Activated CD8-positive, alpha-beta memory T cell treated with anti-CD3 and anti-CD28 coated beads for 4 hours (primary cell): ENCODE data around the gene ALK.

Experiments used
- DNase-seq, 2 donors: peaks; one replicate each; pipeline ENCODE4 v3.0.0-alpha.2; 2020; ENCODE audit warnings: low read depth in 2 of 2

ALK gene

DNA sequence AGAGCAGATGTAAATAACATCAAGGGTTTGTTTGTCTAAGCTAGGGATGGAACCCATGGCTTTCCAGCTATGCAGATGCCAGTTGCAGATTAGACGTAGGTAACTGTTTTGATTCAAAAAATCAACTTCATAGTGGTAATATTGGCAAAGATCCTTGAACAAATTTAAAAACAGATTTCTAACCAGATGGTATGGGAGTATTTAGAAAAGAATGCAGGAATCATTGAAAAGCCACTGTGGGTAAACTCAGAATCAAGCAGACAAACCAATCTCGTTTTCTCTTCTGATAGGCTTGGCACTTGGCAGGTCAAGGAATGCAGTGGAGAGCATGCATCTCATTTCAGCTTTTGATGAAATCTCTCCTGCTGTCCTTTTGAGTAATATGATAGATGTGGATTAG is 428.7 kb downstream of the ALK start:
- DNase-seq: no peak

GRCh38 chr2:29490045-29490444 is 431.3 kb downstream of the ALK start:
- DNase-seq: no peak

DNA sequence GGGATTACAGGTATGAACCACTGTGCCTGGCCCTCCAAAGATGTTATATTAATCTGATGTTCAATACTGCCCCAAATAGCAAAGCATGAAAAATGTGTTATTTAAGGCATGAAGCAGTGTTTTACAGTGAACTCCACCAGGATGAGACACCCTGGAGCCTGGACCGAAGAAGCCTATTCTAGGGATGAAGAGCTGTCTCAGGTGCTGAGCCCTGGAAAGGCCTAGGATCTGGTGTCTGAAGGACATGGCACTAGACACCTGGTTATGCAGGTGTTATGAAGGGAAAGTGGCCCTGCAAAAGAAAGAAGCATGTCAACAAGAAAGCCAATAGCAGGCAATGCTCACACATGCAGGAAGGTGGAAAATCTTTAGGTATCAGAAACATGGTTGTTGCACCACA is 431.8 kb downstream of the ALK start:
- DNase-seq: no peak

GRCh38 chr2:29487967-29488555 is 433.3 kb downstream of the ALK start:
- no peak for DNase-seq

- DNase-seq: no peak
These were observed 435.8 kb downstream of the ALK start for GRCh38 chr2:29485631-29486030.

DNA sequence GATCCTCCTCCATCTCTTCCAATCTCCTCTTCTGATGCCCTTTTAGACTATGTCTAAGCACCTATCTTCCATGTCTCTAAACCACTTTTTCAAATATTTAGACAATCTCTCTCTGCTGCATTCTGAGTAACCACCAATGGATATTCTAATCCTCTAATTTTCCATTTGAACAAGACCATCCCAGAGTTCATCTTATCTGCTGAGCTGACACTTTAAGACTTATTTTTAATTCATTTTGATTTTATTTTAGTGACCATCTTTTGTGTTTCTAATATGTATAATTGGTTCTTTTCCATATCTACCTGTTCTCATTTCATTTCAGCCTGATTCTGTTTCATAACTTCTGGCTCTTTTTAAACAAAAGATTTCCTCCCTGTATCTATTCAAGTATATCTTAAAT is 436.3 kb downstream of the ALK start:
- DNase-seq: no peak

DNA sequence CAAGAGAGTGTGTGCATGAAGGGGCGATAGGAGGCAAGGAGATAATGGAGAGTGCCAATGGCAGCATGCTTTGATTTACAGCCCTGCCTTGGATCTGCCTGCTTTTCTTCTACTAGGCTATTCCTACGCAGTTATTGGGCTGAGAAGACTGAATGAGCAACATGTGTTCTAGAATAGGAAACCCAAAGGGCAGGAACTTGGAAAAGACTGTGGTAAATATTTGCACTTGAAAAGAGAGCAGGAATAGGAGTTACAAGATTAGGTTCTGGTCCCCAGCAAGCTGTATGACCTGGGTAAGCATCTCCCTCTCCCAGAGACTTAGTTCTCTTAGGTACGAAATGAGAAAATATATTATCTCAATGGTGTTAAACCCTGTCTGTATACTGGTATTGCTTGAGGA is 438.5 kb downstream of the ALK start:
- DNase-seq: no peak

- DNase-seq: no peak
These were observed 439.0 kb downstream of the ALK start for GRCh38 chr2:29482348-29482747.

GRCh38 chr2:29481313-29481712 is 440.1 kb downstream of the ALK start:
- no peak for DNase-seq

- DNase-seq: no peak
These were observed 441.0 kb downstream of the ALK start for GRCh38 chr2:29480426-29480825.

DNA sequence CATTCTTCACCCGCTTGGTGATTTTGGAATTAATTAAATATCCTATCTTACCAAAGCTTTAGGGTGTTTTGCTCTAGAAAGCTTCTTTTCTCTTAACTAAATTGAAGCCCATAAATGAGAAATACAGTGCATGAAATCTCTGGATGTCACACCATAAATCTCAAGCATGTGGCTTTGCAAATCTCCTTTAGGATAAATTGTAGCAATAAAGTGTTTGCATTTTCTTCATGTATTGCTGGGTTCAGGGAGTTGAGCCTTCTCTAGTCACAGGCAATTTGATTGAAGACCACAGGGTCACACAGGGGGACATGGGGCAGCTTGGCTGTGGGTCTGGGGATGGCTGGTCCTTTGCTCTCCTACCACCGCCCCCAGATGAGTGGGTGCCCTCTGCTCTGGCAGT is 442.0 kb downstream of the ALK start:
- DNase-seq: no peak

DNA sequence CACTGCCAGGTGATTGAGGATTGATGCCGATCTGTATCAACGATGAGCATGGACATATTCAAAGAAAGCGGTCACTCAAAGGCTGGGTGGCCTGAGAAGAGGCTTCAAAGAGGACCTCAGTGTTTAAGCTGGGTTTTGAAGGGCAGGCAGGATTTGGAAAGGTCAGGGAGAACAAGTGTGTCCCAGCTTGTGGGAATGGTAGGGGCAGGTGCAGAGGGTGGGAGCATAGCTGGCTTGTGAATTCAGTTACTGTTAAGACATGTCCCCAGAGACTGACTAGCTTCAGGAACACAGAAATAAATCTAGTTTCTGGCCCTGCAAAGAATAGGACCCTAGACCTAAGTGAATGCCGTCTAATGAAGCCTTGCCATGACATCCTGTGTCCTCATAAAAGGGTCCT is 442.7 kb downstream of the ALK start:
- DNase-seq: no peak

GRCh38 chr2:29477186-29477585 is 444.2 kb downstream of the ALK start:
- DNase-seq: no peak

DNA sequence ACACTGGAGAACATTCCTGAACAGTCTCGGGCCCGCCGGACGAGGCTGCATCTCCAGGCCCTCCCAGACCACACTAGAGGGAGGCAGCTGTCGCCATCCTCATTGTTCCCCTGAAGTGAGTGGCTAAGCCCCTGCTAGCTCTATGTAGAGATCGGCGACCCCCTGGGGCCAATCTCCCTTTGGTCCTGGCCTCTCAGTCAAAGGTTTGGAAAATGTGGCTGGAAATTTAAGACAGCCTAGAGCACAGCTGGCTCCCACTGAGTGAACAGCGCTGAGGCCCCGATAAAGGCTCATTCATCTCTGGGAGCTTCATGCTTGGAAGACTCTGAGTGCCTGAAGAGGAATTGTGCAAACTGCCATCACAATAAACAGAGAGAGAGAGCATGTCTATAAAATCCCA is 445.9 kb downstream of the ALK start:
- DNase-seq: no peak

DNA sequence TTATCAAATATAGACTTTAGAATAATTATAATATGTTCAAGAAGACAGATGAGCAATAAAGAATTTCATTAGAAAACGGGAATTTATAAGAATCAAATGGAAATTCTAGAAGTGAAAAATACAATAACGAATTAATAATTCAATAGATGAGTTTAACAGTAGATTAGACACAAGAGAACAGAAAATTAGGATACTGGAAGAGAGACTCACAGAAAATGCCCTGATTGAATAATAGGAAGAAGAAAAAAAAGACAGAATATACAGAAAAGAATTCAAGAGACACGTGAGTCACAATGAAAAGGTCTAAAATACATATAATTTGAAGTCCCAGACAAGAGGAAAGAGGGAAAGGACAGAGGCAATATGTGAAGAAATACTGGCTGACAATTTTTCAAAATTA is 451.4 kb downstream of the ALK start:
- DNase-seq: no peak

GRCh38 chr2:29469516-29469915 is 451.9 kb downstream of the ALK start:
- no peak for DNase-seq

GRCh38 chr2:29463181-29463900 is 458.0 kb downstream of the ALK start:
- no peak for DNase-seq

DNA sequence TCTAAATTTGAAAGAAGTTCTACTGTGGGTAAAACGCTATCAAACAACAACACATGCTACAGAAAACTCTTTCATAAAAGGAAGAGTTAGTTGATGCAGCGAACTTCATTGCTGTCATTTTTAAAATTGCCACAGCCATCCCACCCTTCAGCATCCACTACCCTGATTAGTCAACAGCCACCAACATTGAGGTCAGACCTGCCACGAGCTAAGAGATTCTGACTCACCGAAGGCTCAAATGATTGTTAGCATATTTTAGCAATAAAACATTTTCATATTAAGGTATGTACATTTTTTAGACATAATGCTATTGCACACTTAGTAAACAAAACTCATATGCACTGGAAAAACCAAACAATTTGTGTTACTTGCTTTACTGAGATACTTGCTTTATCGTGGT is 459.1 kb downstream of the ALK start:
- DNase-seq: no peak

- no peak for DNase-seq
These were observed 461.2 kb downstream of the ALK start for GRCh38 chr2:29460190-29460589.

GRCh38 chr2:29459445-29460179 is 461.8 kb downstream of the ALK start:
- no peak for DNase-seq

GRCh38 chr2:29456429-29456828 is 465.0 kb downstream of the ALK start:
- no peak for DNase-seq

DNA sequence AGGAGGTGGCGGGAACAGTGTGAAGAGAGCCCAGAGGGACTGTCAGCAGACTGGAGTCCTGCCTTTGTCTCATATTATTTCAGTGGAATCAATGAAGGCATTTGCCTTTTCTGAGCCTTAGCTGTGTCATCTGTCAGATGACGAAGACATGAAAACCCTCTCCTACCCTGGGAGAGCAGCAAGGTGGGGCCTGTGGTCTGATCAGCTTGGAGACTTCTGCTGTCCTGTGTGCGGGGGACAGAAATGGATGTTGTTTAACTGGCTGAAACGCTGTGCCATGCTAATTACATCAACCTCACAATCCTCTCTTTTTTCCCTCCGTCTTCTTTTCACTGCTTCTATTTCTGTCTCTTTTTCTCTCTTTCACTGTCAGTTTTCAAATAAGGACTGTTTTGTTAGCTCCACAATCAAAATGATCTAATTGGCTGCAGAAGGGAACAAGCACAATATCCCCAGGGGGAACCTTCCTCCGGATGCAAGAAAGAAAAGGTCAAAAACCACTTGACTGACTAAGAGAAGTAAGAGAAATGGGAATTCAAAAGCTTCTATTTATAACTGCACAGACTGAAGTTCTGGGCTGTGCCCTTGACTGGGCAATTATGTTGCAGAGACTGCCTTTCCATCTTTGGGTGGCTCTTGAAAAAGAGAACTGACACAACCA is 466.1 kb downstream of the ALK start:
- no peak for DNase-seq

- no peak for DNase-seq
These were observed 469.4 kb downstream of the ALK start for GRCh38 chr2:29452036-29452435.
